ENCODE measurements around the gene RYR1. TPM values are rescaled to one million over a fixed set of nuclear protein-coding genes. Genes with fewer than 3 reads are reported as not detected.

RYR1 gene
- total and polyA plus RNA-seq, 10 of the 15 experiments (the other 5 are each of a cell fraction or from before 2014, with no cell fraction given), result under 0.01 to 0.32 (median 0.07) TPM; not detected in 1

DNA sequence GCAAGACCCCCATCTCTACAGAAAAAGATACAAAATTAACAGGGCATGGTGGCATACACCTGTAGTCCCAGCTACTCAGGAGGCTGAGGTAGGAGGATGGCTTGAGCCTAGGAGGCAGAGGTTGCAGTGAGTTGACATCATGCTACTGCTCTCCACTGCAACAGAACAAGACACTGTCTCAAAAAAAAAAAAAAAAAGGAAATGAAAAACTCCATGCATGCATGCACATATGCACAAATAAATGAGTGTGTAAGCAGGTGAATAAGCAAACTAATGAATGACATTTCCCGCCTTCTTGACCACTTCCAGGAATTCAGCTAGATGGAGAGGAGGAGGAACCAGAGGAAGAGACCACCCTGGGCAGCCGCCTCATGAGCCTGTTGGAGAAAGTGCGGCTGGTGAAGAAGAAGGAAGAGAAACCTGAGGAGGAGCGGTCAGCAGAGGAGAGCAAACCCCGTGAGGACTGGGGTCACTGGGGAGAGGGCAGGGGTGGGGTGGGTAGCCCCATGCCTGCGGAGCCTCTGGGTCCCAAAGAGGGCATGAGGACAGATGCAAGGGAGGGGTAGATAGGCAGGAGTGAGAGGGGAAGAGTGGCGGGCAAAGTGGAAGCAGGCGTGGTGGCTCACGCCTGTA lies 58.8 kb downstream of the RYR1 start (continued):
- no peak for TF ChIP-seq STAT3 (IDR thresholded peaks at IDR 0.05; ENCODE audit: low read depth, low read length)
- TF ChIP-seq ATF7 (IDR thresholded peaks at IDR 0.05; ENCODE audit: low read depth), result peak; percentile 38
- no peak for TF ChIP-seq TCF3 (IDR thresholded peaks at IDR 0.05; ENCODE audit: borderline replicate concordance, insufficient read depth, low read depth, low read length)
- TF ChIP-seq MEF2B (IDR thresholded peaks at IDR 0.05; ENCODE audit: partially characterized antibody, poor library complexity, severe bottlenecking), result peak; percentile 44
- TF ChIP-seq, protein P1, sequence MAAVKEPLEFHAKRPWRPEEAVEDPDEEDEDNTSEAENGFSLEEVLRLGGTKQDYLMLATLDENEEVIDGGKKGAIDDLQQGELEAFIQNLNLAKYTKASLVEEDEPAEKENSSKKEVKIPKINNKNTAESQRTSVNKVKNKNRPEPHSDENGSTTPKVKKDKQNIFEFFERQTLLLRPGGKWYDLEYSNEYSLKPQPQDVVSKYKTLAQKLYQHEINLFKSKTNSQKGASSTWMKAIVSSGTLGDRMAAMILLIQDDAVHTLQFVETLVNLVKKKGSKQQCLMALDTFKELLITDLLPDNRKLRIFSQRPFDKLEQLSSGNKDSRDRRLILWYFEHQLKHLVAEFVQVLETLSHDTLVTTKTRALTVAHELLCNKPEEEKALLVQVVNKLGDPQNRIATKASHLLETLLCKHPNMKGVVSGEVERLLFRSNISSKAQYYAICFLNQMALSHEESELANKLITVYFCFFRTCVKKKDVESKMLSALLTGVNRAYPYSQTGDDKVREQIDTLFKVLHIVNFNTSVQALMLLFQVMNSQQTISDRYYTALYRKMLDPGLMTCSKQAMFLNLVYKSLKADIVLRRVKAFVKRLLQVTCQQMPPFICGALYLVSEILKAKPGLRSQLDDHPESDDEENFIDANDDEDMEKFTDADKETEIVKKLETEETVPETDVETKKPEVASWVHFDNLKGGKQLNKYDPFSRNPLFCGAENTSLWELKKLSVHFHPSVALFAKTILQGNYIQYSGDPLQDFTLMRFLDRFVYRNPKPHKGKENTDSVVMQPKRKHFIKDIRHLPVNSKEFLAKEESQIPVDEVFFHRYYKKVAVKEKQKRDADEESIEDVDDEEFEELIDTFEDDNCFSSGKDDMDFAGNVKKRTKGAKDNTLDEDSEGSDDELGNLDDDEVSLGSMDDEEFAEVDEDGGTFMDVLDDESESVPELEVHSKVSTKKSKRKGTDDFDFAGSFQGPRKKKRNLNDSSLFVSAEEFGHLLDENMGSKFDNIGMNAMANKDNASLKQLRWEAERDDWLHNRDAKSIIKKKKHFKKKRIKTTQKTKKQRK (IDR thresholded peaks at IDR 0.05; ENCODE audit: low read depth, low read length), result no peak
- no peak for TF ChIP-seq ETV6 (conservative IDR thresholded peaks at IDR 0.05 in 1 of 2, IDR thresholded peaks at IDR 0.05 in 1 of 2; ENCODE audit: borderline replicate concordance in 1 of 2, low read depth in 1 of 2)
- 0 out of 2 replicates have a peak, but pooled peaks have one; percentile 46 for TF ChIP-seq NBN (IDR thresholded peaks at IDR 0.05)
- TF ChIP-seq FOXK2 (IDR thresholded peaks at IDR 0.05), result no peak
- peak; percentile 20; the same call in 1 of the 2 replicates for TF ChIP-seq SPI1 (IDR thresholded peaks at IDR 0.05; ENCODE audit: borderline replicate concordance, insufficient read depth, low read depth, low read length)
- TF ChIP-seq ZNF384 (IDR thresholded peaks at IDR 0.05; ENCODE audit: borderline replicate concordance, low read depth, low read length), result peak; percentile 37; the same call in 1 of the 2 replicates
- no peak for TF ChIP-seq ZNF217 (IDR thresholded peaks at IDR 0.05)
- TF ChIP-seq, protein P2, sequence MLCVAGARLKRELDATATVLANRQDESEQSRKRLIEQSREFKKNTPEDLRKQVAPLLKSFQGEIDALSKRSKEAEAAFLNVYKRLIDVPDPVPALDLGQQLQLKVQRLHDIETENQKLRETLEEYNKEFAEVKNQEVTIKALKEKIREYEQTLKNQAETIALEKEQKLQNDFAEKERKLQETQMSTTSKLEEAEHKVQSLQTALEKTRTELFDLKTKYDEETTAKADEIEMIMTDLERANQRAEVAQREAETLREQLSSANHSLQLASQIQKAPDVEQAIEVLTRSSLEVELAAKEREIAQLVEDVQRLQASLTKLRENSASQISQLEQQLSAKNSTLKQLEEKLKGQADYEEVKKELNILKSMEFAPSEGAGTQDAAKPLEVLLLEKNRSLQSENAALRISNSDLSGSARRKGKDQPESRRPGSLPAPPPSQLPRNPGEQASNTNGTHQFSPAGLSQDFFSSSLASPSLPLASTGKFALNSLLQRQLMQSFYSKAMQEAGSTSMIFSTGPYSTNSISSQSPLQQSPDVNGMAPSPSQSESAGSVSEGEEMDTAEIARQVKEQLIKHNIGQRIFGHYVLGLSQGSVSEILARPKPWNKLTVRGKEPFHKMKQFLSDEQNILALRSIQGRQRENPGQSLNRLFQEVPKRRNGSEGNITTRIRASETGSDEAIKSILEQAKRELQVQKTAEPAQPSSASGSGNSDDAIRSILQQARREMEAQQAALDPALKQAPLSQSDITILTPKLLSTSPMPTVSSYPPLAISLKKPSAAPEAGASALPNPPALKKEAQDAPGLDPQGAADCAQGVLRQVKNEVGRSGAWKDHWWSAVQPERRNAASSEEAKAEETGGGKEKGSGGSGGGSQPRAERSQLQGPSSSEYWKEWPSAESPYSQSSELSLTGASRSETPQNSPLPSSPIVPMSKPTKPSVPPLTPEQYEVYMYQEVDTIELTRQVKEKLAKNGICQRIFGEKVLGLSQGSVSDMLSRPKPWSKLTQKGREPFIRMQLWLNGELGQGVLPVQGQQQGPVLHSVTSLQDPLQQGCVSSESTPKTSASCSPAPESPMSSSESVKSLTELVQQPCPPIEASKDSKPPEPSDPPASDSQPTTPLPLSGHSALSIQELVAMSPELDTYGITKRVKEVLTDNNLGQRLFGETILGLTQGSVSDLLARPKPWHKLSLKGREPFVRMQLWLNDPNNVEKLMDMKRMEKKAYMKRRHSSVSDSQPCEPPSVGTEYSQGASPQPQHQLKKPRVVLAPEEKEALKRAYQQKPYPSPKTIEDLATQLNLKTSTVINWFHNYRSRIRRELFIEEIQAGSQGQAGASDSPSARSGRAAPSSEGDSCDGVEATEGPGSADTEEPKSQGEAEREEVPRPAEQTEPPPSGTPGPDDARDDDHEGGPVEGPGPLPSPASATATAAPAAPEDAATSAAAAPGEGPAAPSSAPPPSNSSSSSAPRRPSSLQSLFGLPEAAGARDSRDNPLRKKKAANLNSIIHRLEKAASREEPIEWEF (IDR thresholded peaks at IDR 0.05; ENCODE audit: insufficient replicate concordance, low read depth, low read length), result no peak
- TF ChIP-seq, protein P3, sequence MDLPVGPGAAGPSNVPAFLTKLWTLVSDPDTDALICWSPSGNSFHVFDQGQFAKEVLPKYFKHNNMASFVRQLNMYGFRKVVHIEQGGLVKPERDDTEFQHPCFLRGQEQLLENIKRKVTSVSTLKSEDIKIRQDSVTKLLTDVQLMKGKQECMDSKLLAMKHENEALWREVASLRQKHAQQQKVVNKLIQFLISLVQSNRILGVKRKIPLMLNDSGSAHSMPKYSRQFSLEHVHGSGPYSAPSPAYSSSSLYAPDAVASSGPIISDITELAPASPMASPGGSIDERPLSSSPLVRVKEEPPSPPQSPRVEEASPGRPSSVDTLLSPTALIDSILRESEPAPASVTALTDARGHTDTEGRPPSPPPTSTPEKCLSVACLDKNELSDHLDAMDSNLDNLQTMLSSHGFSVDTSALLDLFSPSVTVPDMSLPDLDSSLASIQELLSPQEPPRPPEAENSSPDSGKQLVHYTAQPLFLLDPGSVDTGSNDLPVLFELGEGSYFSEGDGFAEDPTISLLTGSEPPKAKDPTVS (IDR thresholded peaks at IDR 0.05; ENCODE audit: low read depth, low read length), result no peak
- TF ChIP-seq BHLHE40 (IDR thresholded peaks at IDR 0.05; ENCODE audit: borderline replicate concordance in 1 of 2, low read depth in 2 of 2, low read length in 1 of 2), result no peak
- no peak for TF ChIP-seq ZZZ3 (IDR thresholded peaks at IDR 0.05; ENCODE audit: control insufficient read depth, insufficient read length, low read depth)
- no peak for TF ChIP-seq CBX5 (IDR thresholded peaks at IDR 0.05; ENCODE audit: low read depth)
- no peak for TF ChIP-seq EP300 (IDR thresholded peaks at IDR 0.05; ENCODE audit: borderline replicate concordance in 1 of 2, control insufficient read depth in 1 of 2, low read depth in 2 of 2, low read length in 2 of 2)
